Measurements from ENCODE around the gene MTERF1.

The MTERF1 gene

DNA sequence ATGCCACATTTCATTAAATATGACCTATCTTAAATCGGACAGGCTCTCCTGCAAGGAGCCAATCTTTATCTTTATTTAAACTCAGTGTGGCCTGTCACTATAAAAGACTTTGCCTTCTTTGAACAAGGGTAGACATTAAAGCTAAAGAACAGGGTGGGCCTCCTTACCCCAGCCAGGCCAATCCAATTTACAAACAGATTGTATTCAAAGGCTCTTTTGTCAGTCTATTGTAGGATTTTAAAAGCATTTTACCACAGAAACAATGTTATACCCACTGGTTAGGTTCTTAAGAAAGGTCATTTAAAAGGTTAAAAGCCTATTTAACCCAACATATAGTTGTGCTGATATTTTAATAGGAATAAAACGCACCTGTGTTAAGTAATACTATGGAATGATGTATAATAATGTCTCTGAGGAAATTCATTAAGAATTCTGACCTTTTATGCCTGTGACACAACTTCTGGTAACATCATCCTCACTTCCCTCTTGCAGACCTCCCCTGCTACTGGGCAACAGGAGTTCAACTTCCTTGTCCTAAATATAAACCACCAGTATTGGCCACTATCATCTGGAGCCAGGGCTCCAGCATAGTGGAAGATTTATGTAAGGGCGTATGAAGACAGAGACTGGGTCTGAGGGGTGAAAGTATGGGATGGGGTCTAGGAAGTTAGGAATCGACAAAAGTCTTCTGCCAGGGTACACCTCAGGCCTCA, 32.5 kb downstream of the MTERF1 start:
- Histone ChIP-seq H3K27me3 (ENCODE audit: insufficient read depth, poor library complexity, severe bottlenecking) (no peaks in the 10 kb centered on the region), H3K4me3 (replicated peaks; ENCODE audit: insufficient read depth, low read length) (no peak overlapping the region), H3K27ac (replicated peaks) (no peak overlapping the region)
- TF ChIP-seq, protein P1, sequence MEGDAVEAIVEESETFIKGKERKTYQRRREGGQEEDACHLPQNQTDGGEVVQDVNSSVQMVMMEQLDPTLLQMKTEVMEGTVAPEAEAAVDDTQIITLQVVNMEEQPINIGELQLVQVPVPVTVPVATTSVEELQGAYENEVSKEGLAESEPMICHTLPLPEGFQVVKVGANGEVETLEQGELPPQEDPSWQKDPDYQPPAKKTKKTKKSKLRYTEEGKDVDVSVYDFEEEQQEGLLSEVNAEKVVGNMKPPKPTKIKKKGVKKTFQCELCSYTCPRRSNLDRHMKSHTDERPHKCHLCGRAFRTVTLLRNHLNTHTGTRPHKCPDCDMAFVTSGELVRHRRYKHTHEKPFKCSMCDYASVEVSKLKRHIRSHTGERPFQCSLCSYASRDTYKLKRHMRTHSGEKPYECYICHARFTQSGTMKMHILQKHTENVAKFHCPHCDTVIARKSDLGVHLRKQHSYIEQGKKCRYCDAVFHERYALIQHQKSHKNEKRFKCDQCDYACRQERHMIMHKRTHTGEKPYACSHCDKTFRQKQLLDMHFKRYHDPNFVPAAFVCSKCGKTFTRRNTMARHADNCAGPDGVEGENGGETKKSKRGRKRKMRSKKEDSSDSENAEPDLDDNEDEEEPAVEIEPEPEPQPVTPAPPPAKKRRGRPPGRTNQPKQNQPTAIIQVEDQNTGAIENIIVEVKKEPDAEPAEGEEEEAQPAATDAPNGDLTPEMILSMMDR (IDR thresholded peaks at IDR 0.05; ENCODE audit: insufficient read depth, low read length) = no peak
- TF ChIP-seq SPI1 (IDR thresholded peaks at IDR 0.05; ENCODE audit: borderline replicate concordance, low read depth) = peak; percentile 53; the same call in 1 of the 2 replicates
- peak; percentile 8 to 60 for DNase-seq (ENCODE audit: low read depth in 1 of 2, low spot score in 1 of 2)

DNA sequence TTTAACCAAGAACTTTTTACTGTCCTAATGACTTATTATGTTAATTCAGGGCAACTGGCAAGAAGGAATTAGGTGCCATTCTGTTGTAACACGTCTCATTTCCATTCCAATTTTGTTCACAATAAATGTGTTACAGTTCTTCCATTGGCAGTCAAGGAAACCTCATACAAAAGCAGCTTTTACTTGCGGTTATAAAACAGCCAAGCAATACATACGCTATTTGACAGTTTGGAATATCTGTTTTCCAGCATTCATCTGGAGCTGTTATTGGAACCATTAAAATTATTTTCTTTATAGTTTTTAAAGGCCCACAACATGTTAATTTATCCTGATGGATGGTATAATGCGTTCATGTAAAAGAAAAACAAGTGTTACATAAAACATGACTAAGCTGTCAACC, 33.3 kb downstream of the MTERF1 start:
- no peak overlapping the region for H3K4me3 ChIP-seq (replicated peaks; ENCODE audit: insufficient read depth, low read length)
- no peak overlapping the region for H3K27ac ChIP-seq (replicated peaks)
- TF ChIP-seq GABPA (IDR thresholded peaks at IDR 0.05; ENCODE audit: low read depth) (no peak), SPI1 (IDR thresholded peaks at IDR 0.05; ENCODE audit: borderline replicate concordance, low read depth) (no peak), POLR2AphosphoS5 (IDR thresholded peaks at IDR 0.05; ENCODE audit: low read depth) (no peak)
- TF ChIP-seq, protein P1 (IDR thresholded peaks at IDR 0.05; ENCODE audit: insufficient read depth, low read length) = no peak
- TF ChIP-seq, protein P2, sequence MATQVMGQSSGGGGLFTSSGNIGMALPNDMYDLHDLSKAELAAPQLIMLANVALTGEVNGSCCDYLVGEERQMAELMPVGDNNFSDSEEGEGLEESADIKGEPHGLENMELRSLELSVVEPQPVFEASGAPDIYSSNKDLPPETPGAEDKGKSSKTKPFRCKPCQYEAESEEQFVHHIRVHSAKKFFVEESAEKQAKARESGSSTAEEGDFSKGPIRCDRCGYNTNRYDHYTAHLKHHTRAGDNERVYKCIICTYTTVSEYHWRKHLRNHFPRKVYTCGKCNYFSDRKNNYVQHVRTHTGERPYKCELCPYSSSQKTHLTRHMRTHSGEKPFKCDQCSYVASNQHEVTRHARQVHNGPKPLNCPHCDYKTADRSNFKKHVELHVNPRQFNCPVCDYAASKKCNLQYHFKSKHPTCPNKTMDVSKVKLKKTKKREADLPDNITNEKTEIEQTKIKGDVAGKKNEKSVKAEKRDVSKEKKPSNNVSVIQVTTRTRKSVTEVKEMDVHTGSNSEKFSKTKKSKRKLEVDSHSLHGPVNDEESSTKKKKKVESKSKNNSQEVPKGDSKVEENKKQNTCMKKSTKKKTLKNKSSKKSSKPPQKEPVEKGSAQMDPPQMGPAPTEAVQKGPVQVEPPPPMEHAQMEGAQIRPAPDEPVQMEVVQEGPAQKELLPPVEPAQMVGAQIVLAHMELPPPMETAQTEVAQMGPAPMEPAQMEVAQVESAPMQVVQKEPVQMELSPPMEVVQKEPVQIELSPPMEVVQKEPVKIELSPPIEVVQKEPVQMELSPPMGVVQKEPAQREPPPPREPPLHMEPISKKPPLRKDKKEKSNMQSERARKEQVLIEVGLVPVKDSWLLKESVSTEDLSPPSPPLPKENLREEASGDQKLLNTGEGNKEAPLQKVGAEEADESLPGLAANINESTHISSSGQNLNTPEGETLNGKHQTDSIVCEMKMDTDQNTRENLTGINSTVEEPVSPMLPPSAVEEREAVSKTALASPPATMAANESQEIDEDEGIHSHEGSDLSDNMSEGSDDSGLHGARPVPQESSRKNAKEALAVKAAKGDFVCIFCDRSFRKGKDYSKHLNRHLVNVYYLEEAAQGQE (IDR thresholded peaks at IDR 0.05; ENCODE audit: insufficient replicate concordance, low read depth) = no peak

DNA sequence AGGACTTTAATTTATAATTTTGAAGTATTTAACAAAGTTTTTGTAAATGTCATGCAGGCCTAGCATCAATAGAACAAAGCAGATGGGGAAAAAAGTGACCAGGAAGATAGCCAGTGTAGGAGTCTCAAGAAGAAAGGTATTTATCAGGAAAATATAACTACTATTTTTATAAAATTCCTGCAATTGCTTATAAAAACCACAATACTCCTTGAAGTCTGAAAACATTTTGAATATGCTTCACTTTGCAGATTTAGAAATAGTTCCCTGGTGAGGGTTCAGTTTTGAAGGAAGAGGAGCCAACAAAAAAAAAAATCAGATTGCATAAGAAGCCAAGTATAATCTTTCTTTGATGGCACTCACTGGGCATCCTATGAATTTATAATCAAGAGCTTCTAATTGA, 34.1 kb downstream of the MTERF1 start:
- Histone ChIP-seq H3K4me3 (replicated peaks; ENCODE audit: insufficient read depth, low read length) (no peak overlapping the region), H3K27ac (replicated peaks) (no peak overlapping the region), H3K27me3 (ENCODE audit: insufficient read depth, poor library complexity, severe bottlenecking) (no peaks in the 10 kb centered on the region)
- TF ChIP-seq, protein P1 (IDR thresholded peaks at IDR 0.05; ENCODE audit: insufficient read depth, low read length) = no peak
- TF ChIP-seq, protein P2 (IDR thresholded peaks at IDR 0.05; ENCODE audit: insufficient replicate concordance, low read depth) = no peak
- TF ChIP-seq SPI1 (IDR thresholded peaks at IDR 0.05; ENCODE audit: borderline replicate concordance, low read depth) = no peak
- no peak for TF ChIP-seq POLR2AphosphoS5 (IDR thresholded peaks at IDR 0.05; ENCODE audit: low read depth)
- no peak for TF ChIP-seq GABPA (IDR thresholded peaks at IDR 0.05; ENCODE audit: low read depth)
- no peak for DNase-seq (ENCODE audit: low read depth in 1 of 2, low spot score in 1 of 2)

More for the DNA sequence above, 33.3 kb downstream of the MTERF1 start:
- H3K27me3 ChIP-seq (ENCODE audit: insufficient read depth, poor library complexity, severe bottlenecking) = no peaks in the 10 kb centered on the region
- DNase-seq (ENCODE audit: low read depth in 1 of 2, low spot score in 1 of 2) = no peak

DNA sequence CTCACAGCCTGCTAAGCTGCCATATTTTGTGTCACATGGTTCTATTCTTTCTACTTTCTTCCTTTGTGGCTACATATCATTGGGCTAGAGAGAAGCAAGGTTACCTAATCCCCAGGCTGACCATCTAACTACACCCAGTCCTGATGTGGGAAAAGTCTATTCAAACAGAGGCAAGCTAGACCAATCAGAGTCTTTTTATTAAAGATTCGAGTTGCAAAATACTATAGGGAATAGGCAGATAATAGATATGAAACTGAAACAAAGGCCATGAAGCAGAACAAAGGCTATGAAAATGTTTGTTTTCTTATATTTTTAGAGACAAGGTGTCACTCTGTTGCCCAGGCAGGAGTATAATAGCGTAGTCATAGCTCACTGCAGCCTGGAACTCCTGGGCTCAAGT, 36.7 kb downstream of the MTERF1 start:
- no peak overlapping the region for H3K4me3 ChIP-seq (replicated peaks; ENCODE audit: insufficient read depth, low read length)
- no peak overlapping the region for H3K27ac ChIP-seq (replicated peaks)
- no peak for DNase-seq (ENCODE audit: low read depth in 1 of 2, low spot score in 1 of 2)
- TF ChIP-seq POLR2AphosphoS5 (IDR thresholded peaks at IDR 0.05; ENCODE audit: low read depth) (no peak), GABPA (IDR thresholded peaks at IDR 0.05; ENCODE audit: low read depth) (no peak), SPI1 (IDR thresholded peaks at IDR 0.05; ENCODE audit: borderline replicate concordance, low read depth) (no peak)
- TF ChIP-seq, protein P2 (IDR thresholded peaks at IDR 0.05; ENCODE audit: insufficient replicate concordance, low read depth) = no peak
- TF ChIP-seq, protein P1 (IDR thresholded peaks at IDR 0.05; ENCODE audit: insufficient read depth, low read length) = no peak
- H3K27me3 ChIP-seq (ENCODE audit: insufficient read depth, poor library complexity, severe bottlenecking) = no peaks in the 10 kb centered on the region
